NCI-H2171 treated with DMSO at 0.1 percent for 48 hours (cell line): ENCODE measurements around the gene FOXB1.

Experiments used
- DNase-seq: peaks from one replicate; lab custom pipeline; 2025; lab: John Stamatoyannopoulos, UW

The FOXB1 gene

GRCh38 chr15:60004009-60004845 lies at the start of gene FOXB1:
Gene FOXB1, plus strand, starts transcription at chr15:60004311. Its CDS starts 653 bp downstream, at chr15:60004964.
- no peak for DNase-seq

DNA sequence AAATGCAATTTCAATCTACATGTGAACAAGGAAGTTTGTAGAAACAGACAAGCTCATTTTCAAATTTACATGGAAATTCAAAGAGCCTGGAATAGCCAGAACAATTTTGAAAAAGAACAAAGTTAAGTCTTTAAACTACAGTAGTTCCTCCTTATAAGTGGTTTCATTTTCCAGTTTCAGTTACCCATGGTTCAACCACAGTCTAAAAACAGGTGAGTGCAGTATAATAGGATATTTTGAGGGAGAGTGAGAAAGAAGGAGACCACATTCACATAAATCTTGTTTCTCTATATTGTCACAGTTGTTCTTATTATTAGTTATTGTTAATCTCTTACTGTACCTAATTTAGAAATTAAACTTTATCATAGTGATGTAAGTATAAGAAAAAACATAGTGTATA lies 45.8 kb upstream of the FOXB1 start:
- no peak for DNase-seq

DNA sequence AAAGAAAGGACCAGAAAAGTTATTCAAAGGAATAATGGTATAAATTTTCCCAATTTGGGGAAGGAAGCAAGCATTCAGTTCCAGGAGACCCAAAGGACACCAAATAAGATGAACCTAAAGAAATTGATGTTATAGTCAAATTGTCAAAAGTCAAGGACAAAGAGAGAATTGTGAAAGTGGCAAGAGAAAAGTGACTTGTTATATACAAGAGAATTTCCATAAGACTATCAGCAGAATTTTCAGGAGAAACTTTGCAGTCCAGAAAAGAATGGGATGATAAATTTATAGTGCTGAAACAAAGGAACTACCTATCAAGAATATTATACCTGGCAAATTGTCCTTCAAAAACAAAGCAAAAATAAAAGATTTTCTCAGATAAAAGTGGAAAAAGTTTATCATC lies 43.8 kb upstream of the FOXB1 start:
- no peak for DNase-seq

DNA sequence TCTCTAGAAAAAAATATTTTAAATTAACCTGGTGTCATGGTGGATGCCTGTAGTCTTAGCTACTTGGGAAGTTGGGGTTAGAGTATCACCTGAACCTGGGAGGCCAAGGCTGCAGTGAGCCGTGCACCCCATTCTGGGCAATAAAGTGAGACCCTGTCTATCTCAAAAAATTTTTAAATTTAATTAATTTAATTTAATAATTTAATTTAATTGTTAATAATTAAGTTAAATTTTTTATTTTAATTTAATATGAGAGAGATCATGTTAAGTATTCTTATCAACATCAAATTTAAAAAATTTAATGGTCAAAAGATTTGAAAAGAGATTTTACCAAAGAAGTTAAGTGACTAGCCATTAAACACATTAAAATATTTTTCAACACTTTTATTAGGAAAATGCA lies 40.8 kb upstream of the FOXB1 start:
- DNase-seq: no peak

GRCh38 chr15:59963925-59964324 lies 40.2 kb upstream of the FOXB1 start:
- no peak for DNase-seq

DNA sequence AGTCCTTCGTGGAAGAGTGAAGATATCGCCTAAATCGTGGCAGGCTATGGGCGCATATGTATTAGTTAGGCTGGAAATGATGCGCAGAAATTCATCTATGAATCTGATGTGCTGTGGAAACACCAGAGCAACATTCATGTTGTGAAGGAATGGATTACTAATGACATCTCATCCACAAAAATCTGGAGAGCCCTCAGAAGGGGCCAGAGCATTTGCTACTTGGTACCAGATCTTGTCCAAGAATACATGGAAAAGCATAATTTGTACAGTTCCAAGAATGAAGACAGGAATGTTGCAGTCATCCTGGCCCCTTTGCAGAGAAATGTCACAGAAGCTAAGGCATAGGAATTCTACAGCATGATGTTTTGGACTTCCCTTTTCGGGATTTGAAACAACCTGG lies 38.4 kb upstream of the FOXB1 start:
- no peak for DNase-seq

DNA sequence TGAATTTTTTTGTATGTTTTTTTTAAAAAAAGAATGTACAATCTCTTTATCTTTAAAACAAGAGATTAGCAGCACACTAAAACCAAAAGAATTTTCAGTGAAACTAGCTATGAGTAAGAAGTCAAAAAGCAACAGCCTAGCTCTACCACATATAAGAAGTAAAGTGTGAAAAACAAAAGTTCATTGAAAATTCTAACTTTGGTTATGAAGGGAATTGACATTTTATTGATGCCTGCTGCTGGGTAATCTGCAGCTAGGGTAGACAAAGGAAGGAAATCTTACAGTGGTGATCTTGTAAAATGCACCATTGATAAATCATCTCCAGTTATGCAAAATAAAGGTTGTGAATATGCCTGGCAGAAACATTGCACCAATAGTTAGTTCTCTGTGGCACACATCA lies 37.8 kb upstream of the FOXB1 start:
- DNase-seq: no peak

- no peak for DNase-seq
Measured at GRCh38 chr15:59968314-59968713, 35.8 kb upstream of the FOXB1 start.

- DNase-seq: no peak
Measured at GRCh38 chr15:59972241-59972640, 31.9 kb upstream of the FOXB1 start.

DNA sequence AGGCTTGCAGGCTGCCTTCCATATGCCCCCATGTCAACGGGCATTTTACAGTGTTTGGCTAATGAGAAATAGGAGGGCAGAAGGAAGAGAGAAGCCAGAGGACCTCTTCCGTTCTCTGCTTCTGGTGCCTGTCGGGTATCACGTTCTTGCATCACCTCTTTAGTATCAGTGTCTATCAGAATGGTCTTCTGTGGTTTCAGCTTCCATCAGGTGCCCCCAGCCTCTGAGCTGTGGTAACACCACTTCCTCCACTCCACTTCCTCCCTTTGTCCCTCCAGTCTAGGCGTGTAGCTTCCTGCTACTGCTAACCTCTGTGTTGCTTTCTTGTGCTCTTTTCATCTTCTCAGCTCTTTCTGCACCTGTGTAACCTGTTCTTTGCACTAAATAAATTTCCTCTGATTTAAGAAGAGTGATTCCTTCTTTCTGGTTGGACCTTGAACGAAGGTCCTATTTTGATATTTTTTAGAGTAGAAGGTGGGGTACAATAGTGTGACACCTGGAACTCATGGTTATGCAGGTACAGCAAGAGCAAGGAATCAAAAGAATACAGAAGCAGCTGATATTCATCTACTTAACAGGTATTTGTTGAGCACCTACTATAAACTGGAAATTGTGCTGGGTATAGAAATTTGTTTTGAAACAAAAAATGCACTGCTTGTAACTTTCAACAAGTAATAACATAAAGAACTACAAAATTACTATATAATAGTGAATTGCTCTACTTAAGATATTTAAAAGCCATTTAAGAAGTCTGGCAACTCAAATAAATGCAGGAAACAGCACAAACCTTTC lies 27.4 kb upstream of the FOXB1 start:
- no peak for DNase-seq

- DNase-seq: no peak
Measured at GRCh38 chr15:59991834-59992233, 12.3 kb upstream of the FOXB1 start.

DNA sequence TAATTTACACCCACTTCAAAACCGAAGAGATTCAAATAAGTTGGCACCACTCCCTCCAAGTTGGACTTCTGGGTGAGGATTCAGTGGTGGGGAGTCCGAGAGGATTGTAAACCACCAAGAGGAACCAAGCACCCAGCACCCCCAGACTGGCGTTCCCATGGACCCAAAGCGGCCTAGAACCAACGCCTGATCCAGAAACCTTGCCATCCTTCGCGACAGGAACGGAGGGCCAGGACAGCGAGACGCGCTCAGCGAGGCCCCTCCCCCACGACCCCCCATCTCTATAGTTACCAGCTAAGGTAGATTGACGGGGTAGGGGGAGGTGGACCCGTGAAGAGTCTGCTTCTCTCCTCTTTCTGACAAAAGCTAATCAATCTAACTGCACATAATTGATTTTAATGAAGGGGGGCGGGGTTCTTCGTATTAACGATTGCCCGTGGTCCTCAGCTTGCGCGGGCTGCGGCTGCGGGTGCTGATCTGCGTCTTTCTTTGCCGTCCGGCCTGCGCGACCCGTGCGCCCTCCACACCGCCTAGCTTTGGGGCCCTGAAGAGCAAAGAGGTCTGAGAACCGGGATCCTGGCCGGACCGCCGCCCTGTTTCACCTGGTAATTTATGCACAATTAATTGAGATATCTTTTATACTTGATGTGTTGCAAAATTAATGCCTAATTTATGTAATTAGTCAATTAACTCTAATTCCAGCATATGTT lies 10.9 kb upstream of the FOXB1 start:
- no peak for DNase-seq

DNA sequence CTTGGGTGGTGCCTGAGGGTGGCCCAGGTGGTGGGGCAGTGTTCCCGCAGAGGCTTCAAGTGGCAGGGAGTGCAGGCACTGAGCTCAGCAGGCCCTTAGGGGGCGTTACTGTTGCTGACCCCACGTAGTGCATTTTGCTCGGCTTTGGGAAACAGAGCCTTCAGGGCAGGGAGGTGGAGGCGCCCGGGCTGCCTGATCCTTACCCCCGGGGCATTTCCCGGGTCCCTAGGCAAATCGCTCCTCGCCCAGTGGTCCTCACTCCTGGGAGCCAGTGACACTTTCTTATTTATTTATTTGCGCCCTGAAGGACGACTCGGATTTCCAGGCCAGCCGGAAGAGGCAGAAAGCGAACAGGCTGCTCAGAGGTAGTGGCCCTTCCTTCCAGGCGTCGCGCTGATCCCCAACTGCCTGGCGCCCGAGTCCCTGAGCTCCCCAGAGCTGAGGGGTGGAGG lies 10.1 kb upstream of the FOXB1 start:
- DNase-seq: no peak

- no peak for DNase-seq
Measured at GRCh38 chr15:59994526-59994887, 9.6 kb upstream of the FOXB1 start.

- no peak for DNase-seq
Measured at GRCh38 chr15:59994888-59995557, 9.1 kb upstream of the FOXB1 start.

- no peak for DNase-seq
Measured at GRCh38 chr15:59995568-59996297, 8.4 kb upstream of the FOXB1 start.

DNA sequence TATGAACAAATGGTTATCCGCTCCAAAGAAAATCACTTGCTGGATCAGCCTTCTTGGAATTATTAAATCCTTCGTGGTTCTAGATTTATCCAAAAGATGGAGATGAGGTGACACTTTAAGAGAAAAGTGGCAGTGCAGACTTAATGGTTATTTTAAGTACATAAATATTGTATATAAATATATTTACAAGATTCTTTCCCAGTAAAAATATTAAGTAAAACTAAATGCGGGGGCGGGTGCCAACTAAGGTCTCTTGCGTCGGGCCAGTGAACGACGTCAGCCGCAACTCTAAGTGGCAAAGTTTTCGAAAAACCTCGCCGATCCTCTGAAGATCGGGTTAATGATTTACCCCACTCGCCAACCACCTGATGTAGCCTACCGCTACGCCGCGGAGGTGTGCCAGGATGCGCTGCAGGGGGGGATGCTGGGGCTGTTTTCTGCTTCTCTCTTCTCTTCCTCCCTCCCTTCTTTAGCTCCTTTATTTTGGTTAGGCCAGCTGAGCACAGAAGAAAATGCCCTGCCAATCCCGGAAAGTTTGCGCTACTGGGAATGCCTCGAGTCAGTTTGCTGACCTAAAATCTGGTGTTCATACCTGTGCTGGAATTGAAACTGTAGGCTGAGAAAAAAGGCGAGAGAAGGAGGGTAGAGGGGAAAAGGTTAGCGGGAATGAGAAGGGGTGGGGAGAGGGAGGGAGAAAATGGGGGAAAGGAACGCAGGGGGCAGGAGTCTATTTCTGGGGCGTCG lies 7.6 kb upstream of the FOXB1 start:
- DNase-seq: no peak

DNA sequence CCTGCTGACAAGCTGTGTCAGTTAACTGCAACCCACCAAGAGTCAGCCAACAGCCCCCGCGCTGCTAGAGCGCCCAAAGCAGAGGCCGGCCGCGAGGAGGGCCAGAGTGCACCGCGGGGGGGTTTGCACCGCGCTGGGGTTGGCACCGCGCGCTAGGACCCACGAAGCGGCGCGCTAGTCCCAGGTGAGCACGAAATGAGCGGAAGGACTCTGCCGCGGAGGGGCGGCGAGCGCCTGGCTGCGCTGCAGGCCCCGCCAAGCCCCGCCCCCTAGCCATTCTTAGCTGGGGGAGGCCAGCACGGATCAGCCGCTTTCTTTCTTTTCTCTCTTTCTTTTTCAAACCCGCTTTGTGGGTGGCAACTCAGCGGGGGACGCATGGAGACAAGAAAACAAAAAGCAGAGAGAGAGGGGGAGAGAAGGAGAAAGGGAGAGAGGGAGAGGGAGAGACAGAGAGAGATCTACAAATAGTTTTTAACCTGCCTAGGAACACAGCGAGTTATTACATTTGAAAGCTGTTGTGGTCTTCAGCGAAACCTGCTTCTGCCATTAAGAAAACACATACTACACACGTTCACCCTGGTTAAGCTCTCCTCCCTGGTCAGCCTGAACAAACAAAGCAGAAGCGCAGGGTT lies 6.9 kb upstream of the FOXB1 start:
- no peak for DNase-seq

GRCh38 chr15:59998305-59998949 lies 5.7 kb upstream of the FOXB1 start:
- DNase-seq: no peak
